Peyer's patch (tissue), 4 donors: ENCODE results near the gene RARA. TPM values are rescaled to one million over a fixed set of nuclear protein-coding genes. Genes with fewer than 3 reads are reported as not detected.

ENCODE experiments used
- DNase-seq, 3 donors: peaks; one replicate each; pipeline ENCODE4 v3.0.0-alpha.2; 2017 to 2019
- H3K27ac ChIP-seq, 4 donors: fragments of 200-600 bp; sonication (generic); one replicate each; pipeline ENCODE4 v1.5.1; 2016 to 2019
- H3K27me3 ChIP-seq, 2 donors: fragments of 200-600 bp; sonication (generic); one replicate each; pipeline ENCODE4 v1.5.1; 2019
- H3K36me3 ChIP-seq, 3 donors: fragments of 200-600 bp; sonication (generic); one replicate each; pipeline ENCODE4 v1.5.1; 2016 to 2019
- H3K4me1 ChIP-seq, 4 donors: fragments of 200-600 bp; sonication (generic); one replicate each; pipeline ENCODE4 v1.5.1; 2016 to 2019
- H3K4me3 ChIP-seq, 4 donors: fragments of 200-600 bp; sonication (generic); 1 replicate in 3 of 4; 2 replicates in 1 of 4; pipeline ENCODE4 v1.5.1; 2016 to 2019; ENCODE audit warnings: mild to moderate bottlenecking in 1 of 4
- H3K9me3 ChIP-seq, 4 donors: fragments of 200-600 bp; sonication (generic); one replicate each; pipeline ENCODE4 v1.5.1; 2016 to 2019; ENCODE audit warnings: mild to moderate bottlenecking in 1 of 4
- CTCF ChIP-seq, 6 experiments: fragments of 450-650 bp in 4 of 6; fragments of 200-600 bp in 2 of 6; sonication (generic) in 1 of 6; IDR thresholded peaks; one replicate each; pipeline ENCODE4 v1.5.1; 2017 to 2019; ENCODE audit warnings: antibody characterized with exemption in 6 of 6, mild to moderate bottlenecking in 3 of 6, moderate library complexity in 1 of 6
- POLR2A ChIP-seq, 2 donors: fragments of 450-650 bp; IDR thresholded peaks; one replicate each; pipeline ENCODE4 v1.5.1; 2017; ENCODE audit warnings: antibody characterized with exemption in 2 of 2, mild to moderate bottlenecking in 2 of 2, moderate library complexity in 2 of 2
- total RNA-seq, 4 donors: library from RNA; depleted of rRNA; stranded (reverse); fragments of >200 nt; gene quantifications; one replicate each; pipeline ENCODE4 v1.1.0, GENCODE V29; 2016

The RARA gene
- total RNA-seq, 4 donors from 2014 or later = 46.2 to 93.3 (median 72.1) TPM

GRCh38 chr17:40354221-40355122 lies 45.5 kb downstream of the RARA start:
- no peak for DNase-seq
- TF ChIP-seq POLR2A (IDR thresholded peaks at IDR 0.05) (no peak), CTCF (IDR thresholded peaks at IDR 0.05) (no peak)
- no peaks in the 10 kb centered on the region for H3K27me3 ChIP-seq
- peaks cover 0 to 62% (median 5%) of the 10 kb centered on the region in 4 donors for H3K4me1 ChIP-seq
- H3K4me3 ChIP-seq = no peak overlapping the region
- peaks cover 0 to 68% (median 0%) of the 10 kb centered on the region in 3 donors for H3K36me3 ChIP-seq
- H3K9me3 ChIP-seq = no peaks in the 10 kb centered on the region
- peak overlapping the region in 2 of 4 donors; percentile 12 to 25 for H3K27ac ChIP-seq

GRCh38 chr17:40355123-40355803 lies 46.3 kb downstream of the RARA start:
- Histone ChIP-seq H3K27me3 (no peaks in the 10 kb centered on the region), H3K27ac (peak overlapping the region in 2 of 4 donors; percentile 12 to 25), H3K4me3 (no peak overlapping the region), H3K9me3 (no peaks in the 10 kb centered on the region), H3K4me1 (peaks cover 0 to 54% (median 5%) of the 10 kb centered on the region in 4 donors), H3K36me3 (peaks cover 0 to 61% (median 0%) of the 10 kb centered on the region in 3 donors)
- no peak for TF ChIP-seq POLR2A (IDR thresholded peaks at IDR 0.05)
- TF ChIP-seq CTCF (IDR thresholded peaks at IDR 0.05) = peak; percentile 94 to 98 (median 97)
- peak; percentile 78 to 88 (median 86) for DNase-seq

- DNase-seq = no peak
- H3K36me3 ChIP-seq = peaks cover 0 to 55% (median 0%) of the 10 kb centered on the region in 3 donors
- no peak overlapping the region for H3K4me3 ChIP-seq
- H3K4me1 ChIP-seq = peaks cover 0 to 45% (median 5%) of the 10 kb centered on the region in 4 donors
- peak overlapping the region in 2 of 4 donors; percentile 25 to 35 for H3K27ac ChIP-seq
- TF ChIP-seq POLR2A (IDR thresholded peaks at IDR 0.05) = no peak
- no peak for TF ChIP-seq CTCF (IDR thresholded peaks at IDR 0.05)
- H3K27me3 ChIP-seq = no peaks in the 10 kb centered on the region
- no peaks in the 10 kb centered on the region for H3K9me3 ChIP-seq
These were observed 47.1 kb downstream of the RARA start for GRCh38 chr17:40355804-40356758.

- peaks cover 0 to 43% (median 0%) of the 10 kb centered on the region in 3 donors for H3K36me3 ChIP-seq
- no peaks in the 10 kb centered on the region for H3K27me3 ChIP-seq
- no peak overlapping the region for H3K27ac ChIP-seq
- H3K4me1 ChIP-seq = peaks cover 0 to 36% (median 5%) of the 10 kb centered on the region in 4 donors
- DNase-seq = no peak
- TF ChIP-seq CTCF (IDR thresholded peaks at IDR 0.05) = no peak
- no peak for TF ChIP-seq POLR2A (IDR thresholded peaks at IDR 0.05)
- no peaks in the 10 kb centered on the region for H3K9me3 ChIP-seq
- no peak overlapping the region for H3K4me3 ChIP-seq
These were observed 48.3 kb downstream of the RARA start for GRCh38 chr17:40356990-40357881.
